Left renal cortex interstitium (tissue), 4 donors: ENCODE data around the gene ANKRA2. TPM values are rescaled to one million over a fixed set of nuclear protein-coding genes. Genes with fewer than 3 reads are reported as not detected.

Experiments
- DNase-seq, 4 donors: peaks; one replicate each; pipeline ENCODE4 v3.0.0-alpha.2; 2013; ENCODE audit warnings: low read depth in 4 of 4, low spot score in 2 of 4, missing footprints in 1 of 4
- polyA plus RNA-seq, 4 donors: library from polyadenylated mRNA; unstranded; fragments of 120-200 nt; gene quantifications; one replicate each; pipeline ENCODE4 v1.2.1, GENCODE V29; 2013; ENCODE audit not compliant: insufficient read length in 4 of 4

ANKRA2 gene
- polyA plus RNA-seq, 4 donors, result 36.8 to 68.7 (median 47.3) TPM

- no peak for DNase-seq
These were observed 58.4 kb downstream of the ANKRA2 start for GRCh38 chr5:73507062-73507461.

- DNase-seq, result no peak
These were observed 58.9 kb downstream of the ANKRA2 start for GRCh38 chr5:73506459-73506955.

Other genes with a start within 250 kb of the ANKRA2 start
- gene FOXD1, start 116.9 kb downstream of the ANKRA2 start, polyA plus RNA-seq, result 10 to 100 TPM in 3 of 4 donors, 1 to 10 TPM in 1; 7.9 to 23.6 (median 15.2) TPM
- gene BTF3, start 67.2 kb downstream of the ANKRA2 start, polyA plus RNA-seq, result 1,000 to 10,000 TPM in 2 of 4 donors, 100 to 1,000 TPM in 2; 799 to 1,047 (median 969) TPM
- gene UTP15, start 104 bp upstream of the ANKRA2 start, polyA plus RNA-seq, result 10 to 100 TPM; 12.6 to 19.9 (median 17.3) TPM
- gene ARHGEF28, start 60.6 kb upstream of the ANKRA2 start, polyA plus RNA-seq, result 10 to 100 TPM; 42.0 to 57.9 (median 51.4) TPM